GM12891 (cell line): ENCODE measurements around the gene NFIX.

Experiments
- DNase-seq: peaks from one replicate; pipeline ENCODE4 v3.0.0; 2011; ENCODE audit warnings: low spot score; ENCODE audit not compliant: insufficient read length
- FAIRE-seq: peaks from 2 replicates; lab custom pipeline; 2011; peaks lifted over from hg19 to GRCh38; lab: Jason Lieb, UNC
- PAX5 ChIP-seq: IDR thresholded peaks from 2 replicates; pipeline ENCODE4 v1.6.1; 2011; ENCODE audit warnings: low read length, moderate library complexity, mild to moderate bottlenecking; ENCODE audit not compliant: insufficient read depth, severe bottlenecking
- POLR2A ChIP-seq: IDR thresholded peaks from 2 replicates; pipeline ENCODE4 v1.6.1; 2011; ENCODE audit warnings: low read depth, low read length, control low read depth
- POLR2AphosphoS5 ChIP-seq: IDR thresholded peaks from 2 replicates; pipeline ENCODE4 v1.6.1; 2011; ENCODE audit warnings: low read depth, low read length, control low read depth
- POU2F2 ChIP-seq: IDR thresholded peaks from 2 replicates; pipeline ENCODE4 v1.6.1; 2011; ENCODE audit warnings: low read depth, mild to moderate bottlenecking, control low read depth, low read length, moderate library complexity
- SPI1 ChIP-seq: IDR thresholded peaks from 2 replicates; pipeline ENCODE4 v1.6.1; 2011; ENCODE audit warnings: low read depth, low read length, control low read depth
- TAF1 ChIP-seq: IDR thresholded peaks from 2 replicates; pipeline ENCODE4 v1.6.1; 2011; ENCODE audit warnings: low read depth, low read length, control low read depth

Gene NFIX

GRCh38 chr19:13078381-13078780 lies 83.1 kb downstream of the NFIX start:
- no peak for DNase-seq
- no peak for FAIRE-seq
- TF ChIP-seq TAF1 (no peak), POU2F2 (no peak), POLR2AphosphoS5 (no peak), SPI1 (no peak), POLR2A (no peak), PAX5 (no peak)

GRCh38 chr19:13078897-13079541 lies 83.7 kb downstream of the NFIX start:
- TF ChIP-seq TAF1 (no peak), PAX5 (no peak), POLR2A (no peak), POLR2AphosphoS5 (no peak), POU2F2 (no peak), SPI1 (no peak)

GRCh38 chr19:13079542-13079986 lies 84.3 kb downstream of the NFIX start:
- FAIRE-seq (no peak), DNase-seq (no peak)
- TF ChIP-seq SPI1: no peak
- TF ChIP-seq POLR2AphosphoS5: no peak
- TF ChIP-seq PAX5: no peak
- TF ChIP-seq POLR2A: no peak
- no peak for TF ChIP-seq POU2F2
- no peak for TF ChIP-seq TAF1

More at GRCh38 chr19:13078897-13079541, 83.7 kb downstream of the NFIX start:
- FAIRE-seq (no peak), DNase-seq (no peak)

GRCh38 chr19:13082192-13083007 lies 87.1 kb downstream of the NFIX start:
- no peak for FAIRE-seq
- DNase-seq: no peak
- no peak for TF ChIP-seq POLR2A

- no peak for DNase-seq
- TF ChIP-seq SPI1: no peak
- no peak for TF ChIP-seq PAX5
- TF ChIP-seq POLR2A: no peak
- no peak for TF ChIP-seq TAF1
- no peak for TF ChIP-seq POLR2AphosphoS5
- TF ChIP-seq POU2F2: no peak
- no peak for FAIRE-seq
Observed at GRCh38 chr19:13083008-13083404, 87.7 kb downstream of the NFIX start.

- TF ChIP-seq POLR2AphosphoS5 (no peak), POU2F2 (no peak), POLR2A (no peak), SPI1 (no peak), TAF1 (no peak), PAX5 (no peak)
- DNase-seq (no peak), FAIRE-seq (no peak)
Observed at GRCh38 chr19:13083627-13084026, 88.4 kb downstream of the NFIX start.

- TF ChIP-seq POU2F2: no peak
- TF ChIP-seq TAF1: no peak
- no peak for TF ChIP-seq PAX5
- TF ChIP-seq SPI1: no peak
- TF ChIP-seq POLR2A: no peak
- no peak for TF ChIP-seq POLR2AphosphoS5
- FAIRE-seq (no peak), DNase-seq (no peak)
Observed at GRCh38 chr19:13085666-13086065, 90.4 kb downstream of the NFIX start.

- no peak for TF ChIP-seq POLR2A
- no peak for TF ChIP-seq POLR2AphosphoS5
- TF ChIP-seq POU2F2: no peak
- TF ChIP-seq TAF1: no peak
- no peak for TF ChIP-seq PAX5
- TF ChIP-seq SPI1: no peak
- no peak for FAIRE-seq
Observed at GRCh38 chr19:13086341-13086740, 91.1 kb downstream of the NFIX start.

GRCh38 chr19:13087295-13087694 lies 92.0 kb downstream of the NFIX start:
- TF ChIP-seq TAF1 (no peak), SPI1 (no peak), POLR2A (no peak)
- FAIRE-seq (no peak), DNase-seq (no peak)

More at GRCh38 chr19:13086341-13086740, 91.1 kb downstream of the NFIX start:
- no peak for DNase-seq

- DNase-seq (no peak), FAIRE-seq (no peak)
Observed at GRCh38 chr19:13087795-13088537, 92.7 kb downstream of the NFIX start.

More at GRCh38 chr19:13087795-13088537, 92.7 kb downstream of the NFIX start:
- TF ChIP-seq POU2F2 (no peak), TAF1 (no peak), PAX5 (no peak), POLR2AphosphoS5 (no peak), SPI1 (no peak), POLR2A (no peak)
